ENCODE results near the gene STX1B.
"Not testable (repeated sequence)": the region's sequence is repeated elsewhere in the genome, so short reads cannot be mapped to it uniquely, and the experiment has no call there.

The STX1B gene

DNA sequence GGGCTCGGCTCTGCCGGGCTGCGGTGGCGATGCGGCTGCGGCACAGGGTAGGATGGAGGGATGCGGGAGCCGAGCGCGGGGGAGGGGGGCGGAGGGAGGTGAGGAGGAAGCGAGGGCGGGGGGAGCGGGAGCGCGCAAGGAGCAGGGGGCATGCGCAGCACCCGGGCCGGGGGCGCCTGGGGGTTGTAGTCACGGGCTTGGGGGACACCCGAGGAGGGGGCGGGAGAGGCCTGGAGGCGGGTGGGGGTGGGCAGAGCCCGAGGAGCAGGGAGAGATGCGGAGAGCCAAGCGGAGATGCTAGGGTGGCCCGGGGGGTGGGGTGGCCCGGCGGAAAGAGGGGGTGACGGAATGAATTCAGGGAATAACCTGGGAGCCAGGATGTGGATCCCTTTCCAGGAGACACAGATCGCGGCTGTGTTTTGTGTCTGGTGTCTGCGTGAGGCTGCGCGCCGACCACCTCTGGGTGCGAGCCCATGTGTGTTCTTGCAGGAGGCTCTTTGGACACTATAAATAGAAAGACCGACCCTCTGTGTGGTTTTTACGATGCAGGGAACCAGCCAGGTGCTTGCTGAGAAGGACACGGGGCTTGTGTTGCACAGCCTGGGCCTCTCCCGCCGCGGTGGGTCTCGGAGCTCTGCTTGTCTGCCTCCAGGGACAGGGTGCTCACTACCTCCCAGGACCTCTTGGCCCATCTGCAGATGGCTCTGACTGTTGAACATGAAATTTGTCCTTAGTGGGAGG is at the start of gene STX1B:
STX1B (minus strand) TSS at position 54 of the 741 bp plus-strand sequence. CDS start 242 bp downstream, outside the sequence.
- DNase-seq, result no peak

GRCh38 chr16:31055613-31056012 is 45.2 kb upstream of the STX1B start:
- DNase-seq, result no peak

GRCh38 chr16:31052114-31052513 is 41.7 kb upstream of the STX1B start:
- peak; percentile 73 for DNase-seq

GRCh38 chr16:31050280-31051030 is 40.0 kb upstream of the STX1B start:
- DNase-seq, result no peak

GRCh38 chr16:31043898-31044481 is 33.6 kb upstream of the STX1B start:
- DNase-seq, result no peak

DNA sequence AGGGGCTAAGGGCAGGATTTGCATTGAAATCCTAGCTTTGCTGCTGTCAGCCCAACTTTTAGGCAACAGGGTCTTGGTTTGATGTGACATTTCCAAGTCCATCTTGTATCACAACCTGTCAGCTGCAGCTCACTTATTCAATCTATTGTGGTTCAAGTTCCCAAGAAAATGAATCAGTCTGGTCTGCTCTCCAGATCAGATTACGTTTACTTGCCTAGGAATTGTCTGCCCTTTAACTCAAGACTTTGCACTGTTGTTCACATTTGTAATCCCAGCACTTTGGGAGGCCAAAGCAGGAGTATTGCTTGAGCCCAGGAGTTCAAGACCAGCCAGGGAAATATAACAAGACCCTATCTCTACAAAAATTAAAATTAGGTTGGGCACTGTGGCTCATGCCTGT is 32.9 kb upstream of the STX1B start:
- DNase-seq, result no peak

DNA sequence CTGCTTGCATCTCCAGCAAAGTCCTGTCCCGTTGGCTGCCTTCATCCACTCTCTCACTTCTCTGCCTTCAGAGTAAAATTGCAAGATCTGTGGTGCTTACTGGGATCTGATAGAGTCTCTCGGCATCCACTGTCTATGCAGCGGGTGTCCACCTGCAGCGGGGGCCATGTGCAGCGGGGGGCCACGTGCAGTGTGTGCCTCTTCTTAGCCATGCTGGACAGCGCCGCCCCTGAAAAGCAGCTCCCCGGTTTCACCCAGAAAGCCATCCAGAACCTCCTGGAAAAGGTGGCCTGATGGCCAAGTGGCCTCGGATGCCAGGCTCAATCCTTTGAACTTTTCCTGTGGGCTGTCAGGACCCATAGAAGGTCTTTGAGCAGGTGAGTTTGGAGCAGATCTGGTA is 32.4 kb upstream of the STX1B start:
- no peak for DNase-seq

DNA sequence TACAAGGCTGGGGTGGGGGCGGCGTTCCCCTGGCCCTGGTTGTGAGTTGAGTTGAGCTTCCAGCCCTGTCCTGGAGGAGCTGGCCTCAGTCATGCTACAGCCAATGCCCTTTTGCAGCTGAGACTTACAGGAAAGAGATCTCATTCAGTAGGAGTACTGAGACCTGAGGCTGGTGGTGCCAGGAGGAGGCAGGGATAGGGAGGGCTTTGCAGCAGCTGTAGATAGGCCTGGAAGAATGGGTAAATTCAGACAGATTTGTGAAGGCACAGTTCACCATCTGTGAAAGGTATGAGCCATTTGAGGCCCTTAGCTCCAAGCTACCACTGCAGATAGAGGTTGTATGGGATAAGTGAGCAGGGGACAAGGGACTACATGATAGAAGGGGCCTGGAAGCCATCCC is 28.6 kb upstream of the STX1B start:
- no peak for DNase-seq

- DNase-seq, result no peak
These were observed 26.3 kb upstream of the STX1B start for GRCh38 chr16:31036691-31037090.

DNA sequence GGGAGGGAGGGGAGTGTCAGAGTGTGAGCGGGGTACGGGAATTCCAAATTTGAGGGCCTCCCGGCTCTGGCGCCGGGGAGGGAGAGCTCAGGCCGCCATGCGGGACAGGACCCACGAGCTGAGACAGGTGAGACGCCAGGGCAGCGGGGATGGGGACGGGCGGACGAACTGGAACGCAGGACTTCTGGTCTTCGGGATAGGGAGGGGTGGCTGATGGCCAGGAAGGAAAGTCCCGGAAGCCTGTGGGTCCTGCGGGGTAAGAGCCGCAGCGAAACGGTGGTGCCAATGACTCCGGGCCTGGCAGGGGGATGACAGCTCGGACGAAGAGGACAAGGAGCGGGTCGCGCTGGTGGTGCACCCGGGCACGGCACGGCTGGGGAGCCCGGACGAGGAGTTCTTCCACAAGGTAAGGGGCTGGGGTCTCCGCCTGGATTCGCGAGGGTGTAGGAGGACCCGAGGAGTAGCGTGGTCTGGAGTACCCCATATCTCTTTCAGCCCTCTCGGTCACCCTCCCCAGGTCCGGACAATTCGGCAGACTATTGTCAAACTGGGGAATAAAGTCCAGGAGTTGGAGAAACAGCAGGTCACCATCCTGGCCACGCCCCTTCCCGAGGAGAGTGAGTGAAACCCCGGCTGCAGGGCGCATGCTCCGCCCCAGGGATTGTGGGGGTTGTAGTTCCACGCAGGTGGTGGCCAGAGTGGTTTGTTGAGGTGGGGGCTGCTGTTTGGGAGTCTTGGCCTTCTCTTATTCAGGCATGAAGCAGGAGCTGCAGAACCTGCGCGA is 23.5 kb upstream of the STX1B start:
- DNase-seq, result peak; percentile 93

GRCh38 chr16:31032736-31033708 is 22.6 kb upstream of the STX1B start, which contains the start of gene STX4:
TSS of gene STX4 (plus strand) at chr16:31033558. CDS start at chr16:31033806, 248 bp downstream.
- DNase-seq, result peak; percentile 99

DNA sequence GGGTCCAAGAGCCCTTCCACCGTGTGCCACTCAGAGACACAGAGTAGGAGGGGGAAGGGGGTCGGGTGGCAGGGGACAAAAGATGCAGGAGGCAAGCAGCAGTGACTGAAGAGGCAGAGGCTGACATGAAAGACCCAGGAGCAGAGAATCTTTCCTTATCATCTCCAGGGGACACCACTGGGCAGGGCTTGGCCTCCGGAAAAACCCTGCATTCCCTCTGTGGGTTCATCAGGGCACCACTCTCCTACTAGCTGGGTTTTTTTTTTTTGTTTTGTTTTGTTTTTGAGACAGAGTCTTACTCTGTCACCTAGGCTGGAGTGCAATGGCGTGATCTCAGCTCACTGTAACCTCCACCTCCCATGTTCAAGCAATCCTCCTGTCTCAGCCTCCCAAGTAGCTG is 20.8 kb upstream of the STX1B start:
- DNase-seq, result no peak

GRCh38 chr16:31029272-31029671 is 18.8 kb upstream of the STX1B start:
- DNase-seq, result no peak

- DNase-seq, result no peak
These were observed 14.9 kb upstream of the STX1B start for GRCh38 chr16:31025339-31025738.

- DNase-seq, result no peak
These were observed 13.3 kb upstream of the STX1B start for GRCh38 chr16:31023627-31024226.

DNA sequence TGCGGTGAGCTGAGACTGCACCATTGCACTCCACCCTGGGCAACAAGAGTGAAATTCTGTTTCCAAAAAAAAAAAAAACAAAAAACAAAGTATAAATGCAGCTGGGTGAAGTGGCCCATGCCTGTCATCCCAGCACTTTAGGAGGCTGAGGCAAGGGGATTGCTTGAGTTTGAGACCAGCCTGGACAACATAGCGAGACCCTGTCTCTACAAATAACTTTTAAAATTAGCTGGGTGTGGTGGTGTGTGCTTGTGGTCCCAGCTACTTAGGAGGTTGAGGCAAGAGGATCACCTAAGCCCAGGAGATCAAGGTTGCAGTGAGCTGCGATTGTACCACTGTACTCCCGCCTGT is 12.8 kb upstream of the STX1B start:
- DNase-seq, result no peak

DNA sequence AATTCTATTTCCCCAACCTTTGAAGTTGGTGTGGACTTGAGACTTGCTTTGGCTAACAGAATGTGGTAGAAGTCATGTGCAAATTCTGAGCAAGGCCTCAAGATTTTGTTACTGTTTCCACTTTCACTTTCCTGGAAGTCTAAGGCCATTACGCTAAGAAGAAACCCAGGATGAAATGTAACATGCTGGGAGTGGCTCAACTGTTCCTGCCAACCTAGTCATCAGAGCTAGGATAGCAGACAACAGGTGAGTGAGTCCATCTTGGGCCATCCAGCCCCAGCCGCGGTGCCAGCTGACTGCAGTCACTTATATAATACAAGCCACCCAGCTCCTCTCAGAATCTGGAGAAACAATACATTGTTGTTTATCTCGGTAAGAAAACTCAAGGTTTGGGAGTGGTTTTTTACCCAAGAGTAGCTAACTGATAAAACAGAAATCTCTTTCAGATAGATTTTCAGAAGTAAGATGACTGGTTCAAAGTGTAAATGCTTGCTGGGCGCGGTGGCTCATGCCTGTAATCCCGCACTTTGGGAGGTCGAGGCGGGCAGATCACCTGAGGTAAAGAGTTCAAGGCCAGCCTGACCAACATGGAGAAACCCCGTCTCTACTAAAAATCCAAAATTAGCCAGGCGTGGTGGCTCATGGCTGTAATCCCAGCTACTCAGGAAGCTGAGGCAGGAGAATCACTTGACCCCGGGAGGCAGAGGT is 12.3 kb upstream of the STX1B start:
- DNase-seq, result no peak

- DNase-seq, result no peak
These were observed 10.1 kb upstream of the STX1B start for GRCh38 chr16:31020536-31020935.

GRCh38 chr16:31017756-31018155 is 7.3 kb upstream of the STX1B start:
- DNase-seq, result peak; percentile 53

- DNase-seq, result no peak
These were observed 5.6 kb upstream of the STX1B start for GRCh38 chr16:31016018-31016417.

DNA sequence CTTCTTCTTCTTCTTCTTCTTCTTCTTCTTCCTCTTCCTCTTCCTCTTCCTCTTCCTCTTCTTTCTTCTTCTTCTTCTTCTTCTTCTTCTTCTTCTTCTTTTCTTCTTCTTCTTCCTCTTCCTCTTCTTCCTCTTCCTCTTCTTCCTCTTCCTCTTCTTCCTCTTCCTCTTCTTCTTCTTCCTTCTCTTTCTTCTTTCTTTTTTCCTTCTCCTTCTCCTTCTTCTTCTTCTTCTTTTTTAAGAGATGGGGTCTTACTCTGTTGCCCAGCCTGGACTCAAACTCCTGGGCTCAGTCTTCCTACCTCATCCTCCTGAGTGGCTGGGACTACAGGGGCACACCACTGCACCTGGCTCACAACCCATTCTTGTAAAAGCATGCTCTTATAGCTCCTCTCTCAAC is 2.9 kb upstream of the STX1B start:
- not testable (repeated sequence) for DNase-seq
